Ovary (tissue), 3 donors: Measurements from ENCODE around the gene ADCY1.

ENCODE experiments used
- CTCF ChIP-seq, 3 donors: fragments of 450-650 bp in 2 of 3; fragments of 200-600 bp in 1 of 3; IDR thresholded peaks; one replicate each; pipeline versions ENCODE4 v1.5.1 to v1.8.0; 2016 to 2022; ENCODE audit warnings: antibody characterized with exemption in 3 of 3, mild to moderate bottlenecking in 1 of 3
- EP300 ChIP-seq: sonication (generic); formaldehyde crosslinking; IDR thresholded peaks from one replicate; pipeline ENCODE4 v1.6.1; 2017; ENCODE audit warnings: antibody characterized with exemption
- POLR2A ChIP-seq: fragments of 450-650 bp; IDR thresholded peaks from one replicate; pipeline ENCODE4 v1.6.1; 2017; ENCODE audit warnings: antibody characterized with exemption, mild to moderate bottlenecking, moderate library complexity
- donor health status: DM: no; HTN: no; CAD: no.

- TF ChIP-seq CTCF (IDR thresholded peaks at IDR 0.05), result no peak
- TF ChIP-seq POLR2A, result no peak
- TF ChIP-seq EP300, result no peak
Observed at GRCh38 chr7:45670227-45670626, 96.1 kb downstream of the ADCY1 start.
